Measurements from ENCODE around the gene AKAP17A.
"Not testable (repeated sequence)": the region's sequence is repeated elsewhere in the genome, so short reads cannot be mapped to it uniquely, and the experiment has no call there.

AKAP17A gene

GRCh38 chrX:1555370-1555769 is 36.0 kb upstream of the AKAP17A start:
- no peak for DNase-seq (ENCODE audit: low read depth)
- H3K4me3 ChIP-seq (ENCODE audit: low read depth, low read length), result no peak overlapping the region
- TF ChIP-seq CTCF (IDR thresholded peaks at IDR 0.05; ENCODE audit: control insufficient read depth, extremely low read depth, insufficient read depth), result no peak

- H3K4me3 ChIP-seq (ENCODE audit: low read depth, low read length); DNase-seq (ENCODE audit: low read depth): not testable (repeated sequence)
These were observed 34.0 kb upstream of the AKAP17A start for GRCh38 chrX:1557442-1557841.

- no peak for TF ChIP-seq CTCF (IDR thresholded peaks at IDR 0.05; ENCODE audit: control insufficient read depth, extremely low read depth, insufficient read depth)
- DNase-seq (ENCODE audit: low read depth), result no peak
- H3K4me3 ChIP-seq (ENCODE audit: low read depth, low read length), result no peak overlapping the region
These were observed 32.5 kb upstream of the AKAP17A start for GRCh38 chrX:1558761-1559468.

GRCh38 chrX:1561164-1561563 is 30.2 kb upstream of the AKAP17A start:
- no peak for TF ChIP-seq CTCF (IDR thresholded peaks at IDR 0.05; ENCODE audit: control insufficient read depth, extremely low read depth, insufficient read depth)
- no peak overlapping the region for H3K4me3 ChIP-seq (ENCODE audit: low read depth, low read length)
- no peak for DNase-seq (ENCODE audit: low read depth)

- not testable (repeated sequence) for H3K4me3 ChIP-seq (ENCODE audit: low read depth, low read length); DNase-seq (ENCODE audit: low read depth)
These were observed 27.3 kb upstream of the AKAP17A start for GRCh38 chrX:1564077-1564476.

GRCh38 chrX:1564750-1565683 is 26.4 kb upstream of the AKAP17A start:
- H3K4me3 ChIP-seq (ENCODE audit: low read depth, low read length), result no peak overlapping the region
- TF ChIP-seq CTCF (IDR thresholded peaks at IDR 0.05; ENCODE audit: control insufficient read depth, extremely low read depth, insufficient read depth), result no peak
- DNase-seq (ENCODE audit: low read depth), result peak; percentile 23

GRCh38 chrX:1574181-1574580 is 17.2 kb upstream of the AKAP17A start:
- H3K4me3 ChIP-seq (ENCODE audit: low read depth, low read length); DNase-seq (ENCODE audit: low read depth): not testable (repeated sequence)

- DNase-seq (ENCODE audit: low read depth), result no peak
- H3K4me3 ChIP-seq (ENCODE audit: low read depth, low read length), result no peak overlapping the region
- TF ChIP-seq CTCF (IDR thresholded peaks at IDR 0.05; ENCODE audit: control insufficient read depth, extremely low read depth, insufficient read depth), result no peak
These were observed 15.0 kb upstream of the AKAP17A start for GRCh38 chrX:1576201-1576992.

Data from LNCaP clone FGC (cell line).